A549 (cell line): ENCODE results near the gene KIF1A. TPM values are rescaled to one million over a fixed set of nuclear protein-coding genes. Genes with fewer than 3 reads are reported as not detected.

Experiments
- ATAC-seq, 2 experiments: fragments of 200-7000 bp in 1 of 2; fragments of >200 bp in 1 of 2; cut with Nextera tagmentation in 1 of 2; cut with Tn5 transposase in 1 of 2; 3 replicates each; pipeline versions ENCODE4 v1.8.0 to v1.9.1; 2018 to 2020; ENCODE audit warnings: mild to moderate bottlenecking in 1 of 2, moderate library complexity in 1 of 2
- CTCF ChIA-PET: fragments of 300-600 bp; sonication (Branson Sonifier 250); formaldehyde crosslinking; extraction: SDS; loops from one replicate; lab custom pipeline; 2021; ENCODE audit warnings: antibody characterized with exemption, inconsistent platforms; lab: Yijun Ruan, JAX
- POLR2A ChIA-PET: fragments of 350-600 bp; formaldehyde crosslinking; extraction: SDS; loops from one replicate; lab custom pipeline; 2021; ENCODE audit warnings: antibody characterized with exemption, inconsistent platforms; lab: Yijun Ruan, JAX
- DNase-seq, 2 experiments: peaks; one replicate each; pipeline versions ENCODE4 v3.0.0 to v3.0.0-alpha.2; 2011 to 2016; ENCODE audit warnings: low read depth in 1 of 2, low spot score in 1 of 2
- FAIRE-seq: peaks from 2 replicates; lab custom pipeline; 2011; peaks lifted over from hg19 to GRCh38; lab: Jason Lieb, UNC
- H3K27ac ChIP-seq, 2 experiments: fragments of >200 bp; sonication (Bioruptor Twin); formaldehyde crosslinking; 3 replicates each; pipeline ENCODE4 v1.5.1; 2016 to 2017
- H3K4me1 ChIP-seq: fragments of >200 bp; sonication (Bioruptor Twin); formaldehyde crosslinking; 3 replicates; pipeline ENCODE4 v1.6.1; 2016
- H3K4me2 ChIP-seq: fragments of >200 bp; sonication (Bioruptor Twin); formaldehyde crosslinking; 3 replicates; pipeline ENCODE4 v1.6.1; 2016
- H3K4me3 ChIP-seq: fragments of >200 bp; sonication (Bioruptor Twin); formaldehyde crosslinking; 3 replicates; pipeline ENCODE4 v1.5.1; 2016
- H3K9me3 ChIP-seq: fragments of >200 bp; sonication (Bioruptor Twin); formaldehyde crosslinking; 3 replicates; pipeline ENCODE4 v1.6.1; 2016
- CBX8 ChIP-seq: fragments of 200-600 bp; sonication (generic); IDR thresholded peaks from 2 replicates; pipeline ENCODE4 v1.6.1; 2016
- CHD2 ChIP-seq: fragments of 150-350 bp; IDR thresholded peaks from 2 replicates; pipeline ENCODE4 v1.6.1; 2014; ENCODE audit warnings: low read length; ENCODE audit not compliant: partially characterized antibody
- CHD4 ChIP-seq: fragments of 200-600 bp; sonication (generic); IDR thresholded peaks from 2 replicates; pipeline ENCODE4 v1.6.1; 2016; ENCODE audit warnings: antibody characterized with exemption, mild to moderate bottlenecking, borderline replicate concordance
- CTCF ChIP-seq: fragments of >200 bp; sonication (Bioruptor Twin); formaldehyde crosslinking; IDR thresholded peaks from 3 replicates; pipeline ENCODE4 v1.5.1; 2016
- E2F6 ChIP-seq: IDR thresholded peaks from 2 replicates; pipeline ENCODE4 v1.6.1; 2012; ENCODE audit warnings: low read depth, borderline replicate concordance
- EHF ChIP-seq: fragments of 250-450 bp; sonication (Bioruptor Pico); IDR thresholded peaks from 2 replicates; pipeline ENCODE4 v1.5.0; 2020; ENCODE audit warnings: mild to moderate bottlenecking
- EHMT2 ChIP-seq: fragments of 200-600 bp; sonication (generic); IDR thresholded peaks from 2 replicates; pipeline ENCODE4 v1.6.1; 2016; ENCODE audit warnings: antibody characterized with exemption, low read depth, mild to moderate bottlenecking, moderate library complexity
- HDAC2 ChIP-seq: fragments of 200-600 bp; sonication (generic); IDR thresholded peaks from 2 replicates; pipeline ENCODE4 v1.6.1; 2016
- HEYL ChIP-seq: fragments of 250-450 bp; sonication (Bioruptor Pico); IDR thresholded peaks from 2 replicates; pipeline ENCODE4 v1.8.0; 2021; ENCODE audit warnings: mild to moderate bottlenecking, moderate library complexity
- HMGXB4 ChIP-seq: fragments of 250-450 bp; sonication (Bioruptor Pico); IDR thresholded peaks from 2 replicates; pipeline ENCODE4 v1.5.0; 2021; ENCODE audit warnings: mild to moderate bottlenecking, moderate library complexity, borderline replicate concordance
- HOXB13 ChIP-seq: fragments of 250-450 bp; sonication (Bioruptor Pico); IDR thresholded peaks from 2 replicates; pipeline ENCODE4 v1.5.0; 2020; ENCODE audit warnings: low read depth, mild to moderate bottlenecking, moderate library complexity
- JUN ChIP-seq, 2 experiments: fragments of >200 bp; sonication (Bioruptor Twin); formaldehyde crosslinking; IDR thresholded peaks; 2 replicates in 1 of 2; 3 replicates in 1 of 2; pipeline ENCODE4 v1.6.1; 2016 to 2017
- MYC ChIP-seq: IDR thresholded peaks from 2 replicates; pipeline ENCODE4 v1.6.1; 2012; ENCODE audit warnings: mild to moderate bottlenecking, inconsistent platforms, low read length, improper control_type of control experiment, borderline replicate concordance
- NFE2L2 ChIP-seq: fragments of 150-350 bp; conservative IDR thresholded peaks from 2 replicates; pipeline ENCODE4 v1.6.1; 2014; ENCODE audit warnings: low read length
- NPAS2 ChIP-seq: fragments of 250-450 bp; sonication (Bioruptor Pico); IDR thresholded peaks from 2 replicates; pipeline ENCODE4 v1.8.0; 2022; ENCODE audit warnings: mild to moderate bottlenecking, moderate library complexity, borderline replicate concordance
- PBX3 ChIP-seq: IDR thresholded peaks from 2 replicates; pipeline ENCODE4 v1.6.1; 2012
- POLR2A ChIP-seq: IDR thresholded peaks from 2 replicates; pipeline ENCODE4 v1.6.1; 2012; ENCODE audit warnings: mild to moderate bottlenecking, low read length
- REST ChIP-seq: fragments of 200-600 bp; sonication (generic); IDR thresholded peaks from 2 replicates; pipeline ENCODE4 v1.6.1; 2016; ENCODE audit warnings: antibody characterized with exemption, mild to moderate bottlenecking, moderate library complexity
- RNF2 ChIP-seq: fragments of 200-600 bp; sonication (generic); IDR thresholded peaks from 2 replicates; pipeline ENCODE4 v1.6.1; 2016; ENCODE audit warnings: low read depth, mild to moderate bottlenecking, antibody characterized with exemption, moderate library complexity, borderline replicate concordance
- USF2 ChIP-seq: fragments of 450-650 bp; IDR thresholded peaks from 2 replicates; pipeline ENCODE4 v1.6.1; 2014; ENCODE audit warnings: antibody characterized with exemption
- ZNF302 ChIP-seq: fragments of 250-450 bp; sonication (Bioruptor Pico); IDR thresholded peaks from 2 replicates; pipeline ENCODE4 v1.9.0; 2021; ENCODE audit warnings: inconsistent platforms, mild to moderate bottlenecking, moderate library complexity
- WGBS: methylation state at CpG from one replicate; pipeline ENCODE4 v1.1.6; 2017; ENCODE audit errors: missing lambda C conversion rate; 5-methylcytosine and 5-hydroxymethylcytosine counted together
- polyA plus RNA-seq, 4 experiments: library from polyadenylated mRNA; depleted of rRNA in 3 of 4; stranded (reverse); fragments of >200 nt; fragmentation: RNase III in 1 of 4; extraction: RNeasy Plus Mini Kit Qiagen cat#74134 plus additional on column Dnase treatment in 1 of 4; gene quantifications; 2 replicates in 3 of 4; 3 replicates in 1 of 4; pipeline ENCODE4 v1.2.3, GENCODE V29; 2011 to 2017

The KIF1A gene
- polyA plus RNA-seq, 2 of the 4 experiments (the other 2 are of a cell fraction): 0.28 to 0.50 TPM

- peaks cover 14% of the 10 kb centered on the region; the same call in 1 of the 3 replicates for H3K4me1 ChIP-seq
- CTCF ChIA-PET: interaction anchor here (0.8 to 0.9 kb wide), 3 partner anchors 17 to 23 kb away, joined by 3 to 4 read pairs (median 3); no protein-coding TSS in a partner anchor
- 67% methylated on average over 7 of the region's 8 CpGs for WGBS
- ATAC-seq: peak in 1 of 2 experiments; percentile 21; a peak in 1 of 6 replicates
- no peak overlapping the region for H3K4me3 ChIP-seq
- POLR2A ChIA-PET: no interaction called here
- TF ChIP-seq NFE2L2 (no peak), RNF2 (no peak), HEYL (CRISPR knock-in tag) (no peak), NPAS2 (CRISPR knock-in tag) (no peak), MYC (no peak), HDAC2 (no peak), CHD2 (no peak), EHF (CRISPR knock-in tag) (no peak), E2F6 (no peak), ZNF302 (CRISPR knock-in tag) (no peak), PBX3 (no peak), CBX8 (no peak), REST (no peak), HMGXB4 (CRISPR knock-in tag) (no peak)
- no peak for FAIRE-seq
- H3K4me2 ChIP-seq: no peak overlapping the region
- H3K27ac ChIP-seq: no peak overlapping the region
- no peaks in the 10 kb centered on the region for H3K9me3 ChIP-seq
- DNase-seq: no peak
Observed at GRCh38 chr2:240833724-240834285, 13.8 kb upstream of the KIF1A start.

- peaks cover 14% of the 10 kb centered on the region; the same call in 1 of the 3 replicates for H3K4me1 ChIP-seq
- no peak overlapping the region for H3K27ac ChIP-seq
- FAIRE-seq: no peak
- H3K9me3 ChIP-seq: no peaks in the 10 kb centered on the region
- CTCF ChIA-PET: interaction anchor here (0.9 to 1.0 kb wide), 2 partner anchors 14 to 18 kb away, joined by 3 read pairs; no protein-coding TSS in a partner anchor
- H3K4me2 ChIP-seq: no peak overlapping the region
- peak in 1 of 2 experiments; percentile 12; a peak in 3 of 6 replicates for ATAC-seq
- TF ChIP-seq CTCF: no peak
- TF ChIP-seq CHD4: no peak
- no peak for TF ChIP-seq POLR2A
- no peak for TF ChIP-seq CHD2
- TF ChIP-seq ZNF302 (CRISPR knock-in tag): no peak
- TF ChIP-seq EHMT2: no peak
- TF ChIP-seq HOXB13 (CRISPR knock-in tag): no peak
- no peak for TF ChIP-seq USF2
- no peak for TF ChIP-seq JUN (IDR thresholded peaks at IDR 0.05)
- TF ChIP-seq, all 56 proteins: peak for 0
- H3K4me3 ChIP-seq: no peak overlapping the region
- WGBS: 46% methylated on average over 7 of the region's 13 CpGs
- POLR2A ChIA-PET: no interaction called here
- DNase-seq: no peak
Observed at GRCh38 chr2:240832921-240833494, 13.0 kb upstream of the KIF1A start.
